Activated CD4-positive, alpha-beta memory T cell treated with anti-CD3 and anti-CD28 coated beads, Interleukin-2, amount 10 ng/mL, durations not matched to agents 7 days and 5 days (primary cell): ENCODE measurements around the gene ADAMTS2. TPM values are rescaled to one million over a fixed set of nuclear protein-coding genes. Genes with fewer than 3 reads are reported as not detected.

ENCODE experiments used
- CTCF ChIA-PET: fragments of 350-600 bp; sonication (Branson Sonifier 250); formaldehyde crosslinking; loops from one replicate; lab custom pipeline; 2021; ENCODE audit warnings: antibody characterized with exemption, inconsistent platforms; lab: Charles Lee
- POLR2A ChIA-PET: fragments of 350-600 bp; sonication (Branson Sonifier 250); formaldehyde crosslinking; loops from one replicate; lab custom pipeline; 2021; ENCODE audit warnings: antibody characterized with exemption; lab: Charles Lee
- DNase-seq: peaks from one replicate; pipeline ENCODE4 v3.0.0-alpha.2; 2020
- H3K27ac Mint-ChIP-seq: one replicate; pipeline ENCODE4 v1.8.0; 2021; ENCODE audit warnings: mild to moderate bottlenecking, mixed read lengths
- H3K27me3 Mint-ChIP-seq: one replicate; pipeline ENCODE4 v1.8.0; 2021; ENCODE audit warnings: mixed read lengths
- H3K36me3 Mint-ChIP-seq: one replicate; pipeline ENCODE4 v1.8.0; 2021; ENCODE audit warnings: low read depth, mixed read lengths
- H3K4me1 Mint-ChIP-seq: one replicate; pipeline ENCODE4 v1.8.0; 2021; ENCODE audit warnings: mixed read lengths
- H3K4me3 Mint-ChIP-seq: one replicate; pipeline ENCODE4 v1.8.0; 2021; ENCODE audit warnings: mild to moderate bottlenecking, mixed read lengths
- H3K9me3 Mint-ChIP-seq: one replicate; pipeline ENCODE4 v1.8.0; 2021; ENCODE audit warnings: mixed read lengths
- total RNA-seq, 2 experiments: library from RNA; stranded (reverse); gene quantifications; one replicate each; pipeline ENCODE4 v1.2.3, GENCODE V29; 2021

Gene ADAMTS2
- total RNA-seq, 2 experiments from 2014 or later: not detected

- H3K27ac Mint-ChIP-seq: no peak overlapping the region
- H3K36me3 Mint-ChIP-seq: no peaks in the 10 kb centered on the region
- no peak overlapping the region for H3K4me3 Mint-ChIP-seq
- DNase-seq: peak; percentile 6
- peaks cover 19% of the 10 kb centered on the region for H3K9me3 Mint-ChIP-seq
- no peaks in the 10 kb centered on the region for H3K27me3 Mint-ChIP-seq
- no peaks in the 10 kb centered on the region for H3K4me1 Mint-ChIP-seq
- CTCF ChIA-PET: no interaction called here
- POLR2A ChIA-PET: no interaction called here
Observed at GRCh38 chr5:179120421-179120861, 224.8 kb downstream of the ADAMTS2 start.

- Mint-ChIP-seq H3K4me3 (no peak overlapping the region), H3K9me3 (peaks cover 26% of the 10 kb centered on the region), H3K27ac (no peak overlapping the region), H3K27me3 (no peaks in the 10 kb centered on the region), H3K4me1 (no peaks in the 10 kb centered on the region), H3K36me3 (no peaks in the 10 kb centered on the region)
- ChIA-PET POLR2A (no interaction called here), CTCF (no interaction called here)
- DNase-seq: no peak
Observed at GRCh38 chr5:179119415-179120170, 225.7 kb downstream of the ADAMTS2 start.

- Mint-ChIP-seq H3K4me3 (no peak overlapping the region), H3K27ac (no peak overlapping the region), H3K36me3 (no peaks in the 10 kb centered on the region), H3K4me1 (no peaks in the 10 kb centered on the region), H3K9me3 (peaks cover 27% of the 10 kb centered on the region), H3K27me3 (no peaks in the 10 kb centered on the region)
- DNase-seq: no peak
- POLR2A ChIA-PET: no interaction called here
- CTCF ChIA-PET: no interaction called here
Observed at GRCh38 chr5:179118756-179119414, 226.4 kb downstream of the ADAMTS2 start.

GRCh38 chr5:179118338-179118737 lies 226.9 kb downstream of the ADAMTS2 start:
- Mint-ChIP-seq H3K27me3 (no peaks in the 10 kb centered on the region), H3K4me1 (no peaks in the 10 kb centered on the region), H3K4me3 (no peak overlapping the region), H3K9me3 (peaks cover 32% of the 10 kb centered on the region), H3K27ac (no peak overlapping the region), H3K36me3 (no peaks in the 10 kb centered on the region)
- no peak for DNase-seq
- POLR2A ChIA-PET: no interaction called here
- CTCF ChIA-PET: no interaction called here

- Mint-ChIP-seq H3K27me3 (no peaks in the 10 kb centered on the region), H3K9me3 (peaks cover 46% of the 10 kb centered on the region), H3K27ac (no peak overlapping the region), H3K4me3 (no peak overlapping the region), H3K4me1 (no peaks in the 10 kb centered on the region), H3K36me3 (no peaks in the 10 kb centered on the region)
- ChIA-PET CTCF (no interaction called here), POLR2A (no interaction called here)
- no peak for DNase-seq
Observed at GRCh38 chr5:179115845-179116524, 229.3 kb downstream of the ADAMTS2 start.

GRCh38 chr5:179115307-179115706 lies 230.0 kb downstream of the ADAMTS2 start:
- Mint-ChIP-seq H3K27me3 (no peaks in the 10 kb centered on the region), H3K4me1 (no peaks in the 10 kb centered on the region), H3K9me3 (peaks cover 46% of the 10 kb centered on the region), H3K27ac (no peak overlapping the region), H3K36me3 (no peaks in the 10 kb centered on the region), H3K4me3 (no peak overlapping the region)
- no peak for DNase-seq
- CTCF ChIA-PET: no interaction called here
- POLR2A ChIA-PET: no interaction called here

- H3K27me3 Mint-ChIP-seq: no peaks in the 10 kb centered on the region
- POLR2A ChIA-PET: no interaction called here
- no peak for DNase-seq
- CTCF ChIA-PET: no interaction called here
- H3K9me3 Mint-ChIP-seq: peaks cover 41% of the 10 kb centered on the region
- H3K27ac Mint-ChIP-seq: no peak overlapping the region
- no peaks in the 10 kb centered on the region for H3K4me1 Mint-ChIP-seq
- H3K4me3 Mint-ChIP-seq: no peak overlapping the region
- H3K36me3 Mint-ChIP-seq: no peaks in the 10 kb centered on the region
Observed at GRCh38 chr5:179114756-179115155, 230.5 kb downstream of the ADAMTS2 start.

- Mint-ChIP-seq H3K4me3 (no peak overlapping the region), H3K36me3 (no peaks in the 10 kb centered on the region), H3K27me3 (no peaks in the 10 kb centered on the region), H3K4me1 (no peaks in the 10 kb centered on the region), H3K27ac (no peak overlapping the region), H3K9me3 (peaks cover 40% of the 10 kb centered on the region)
- DNase-seq: no peak
- ChIA-PET POLR2A (no interaction called here), CTCF (no interaction called here)
Observed at GRCh38 chr5:179113945-179114641, 231.2 kb downstream of the ADAMTS2 start.

- ChIA-PET POLR2A (no interaction called here), CTCF (no interaction called here)
- DNase-seq: no peak
- H3K4me1 Mint-ChIP-seq: no peaks in the 10 kb centered on the region
- H3K27ac Mint-ChIP-seq: no peak overlapping the region
- peaks cover 37% of the 10 kb centered on the region for H3K9me3 Mint-ChIP-seq
- H3K27me3 Mint-ChIP-seq: no peaks in the 10 kb centered on the region
- H3K4me3 Mint-ChIP-seq: no peak overlapping the region
- no peaks in the 10 kb centered on the region for H3K36me3 Mint-ChIP-seq
Observed at GRCh38 chr5:179113143-179113530, 232.1 kb downstream of the ADAMTS2 start.

- no peak overlapping the region for H3K4me3 Mint-ChIP-seq
- POLR2A ChIA-PET: no interaction called here
- H3K27ac Mint-ChIP-seq: no peak overlapping the region
- peaks cover 39% of the 10 kb centered on the region for H3K9me3 Mint-ChIP-seq
- H3K27me3 Mint-ChIP-seq: no peaks in the 10 kb centered on the region
- CTCF ChIA-PET: no interaction called here
- no peaks in the 10 kb centered on the region for H3K36me3 Mint-ChIP-seq
- H3K4me1 Mint-ChIP-seq: no peaks in the 10 kb centered on the region
- DNase-seq: no peak
Observed at GRCh38 chr5:179112469-179113142, 232.7 kb downstream of the ADAMTS2 start.

GRCh38 chr5:179111267-179112207 lies 233.7 kb downstream of the ADAMTS2 start:
- Mint-ChIP-seq H3K27ac (no peak overlapping the region), H3K36me3 (no peaks in the 10 kb centered on the region), H3K9me3 (peaks cover 37% of the 10 kb centered on the region), H3K27me3 (no peaks in the 10 kb centered on the region), H3K4me1 (no peaks in the 10 kb centered on the region), H3K4me3 (no peak overlapping the region)
- ChIA-PET POLR2A (no interaction called here), CTCF (no interaction called here)
- no peak for DNase-seq

GRCh38 chr5:179110528-179110927 lies 234.7 kb downstream of the ADAMTS2 start:
- POLR2A ChIA-PET: no interaction called here
- Mint-ChIP-seq H3K36me3 (no peaks in the 10 kb centered on the region), H3K27me3 (no peaks in the 10 kb centered on the region), H3K4me3 (no peak overlapping the region), H3K4me1 (no peaks in the 10 kb centered on the region), H3K9me3 (peaks cover 35% of the 10 kb centered on the region), H3K27ac (no peak overlapping the region)
- CTCF ChIA-PET: no interaction called here
- no peak for DNase-seq
